GM23248 (cell line): ENCODE results near the gene CAMSAP3.

ENCODE experiments used
- EZH2 ChIP-seq: fragments of 200-600 bp; sonication (generic); IDR thresholded peaks from 2 replicates; pipeline ENCODE4 v1.6.1; 2018; ENCODE audit warnings: antibody characterized with exemption, mild to moderate bottlenecking; ENCODE audit not compliant: insufficient read depth, poor library complexity, severe bottlenecking
- EZH2phosphoT487 ChIP-seq: fragments of 200-600 bp; sonication (generic); IDR thresholded peaks from 2 replicates; pipeline ENCODE4 v1.6.1; 2018; ENCODE audit warnings: antibody characterized with exemption, moderate library complexity, mild to moderate bottlenecking, low read depth; ENCODE audit not compliant: insufficient read depth

- TF ChIP-seq EZH2 (no peak), EZH2phosphoT487 (no peak)
These were observed 30.8 kb upstream of the CAMSAP3 start for GRCh38 chr19:7564866-7565265.
